Activated gamma-delta T cell treated with Interleukin-2 at 50 U/mL for 16 hours (primary cell): ENCODE data around the gene ATF2.
"Not testable (repeated sequence)": the region's sequence is repeated elsewhere in the genome, so short reads cannot be mapped to it uniquely, and the experiment has no call there.

Experiments used
- DNase-seq: peaks from one replicate; pipeline ENCODE4 v3.0.0-alpha.2; 2020

The ATF2 gene

GRCh38 chr2:175158894-175159293 lies 9.1 kb downstream of the ATF2 start:
- DNase-seq, result no peak

GRCh38 chr2:175156534-175156933 lies 11.5 kb downstream of the ATF2 start:
- DNase-seq, result no peak

GRCh38 chr2:175154661-175155082 lies 13.3 kb downstream of the ATF2 start:
- DNase-seq, result no peak

GRCh38 chr2:175152242-175152641 lies 15.8 kb downstream of the ATF2 start:
- no peak for DNase-seq

- DNase-seq, result no peak
These were observed 16.2 kb downstream of the ATF2 start for GRCh38 chr2:175151791-175152190.

- no peak for DNase-seq
These were observed 20.8 kb downstream of the ATF2 start for GRCh38 chr2:175147186-175147585.

- DNase-seq, result no peak
These were observed 24.3 kb downstream of the ATF2 start for GRCh38 chr2:175143678-175144077.

- DNase-seq, result no peak
These were observed 24.8 kb downstream of the ATF2 start for GRCh38 chr2:175143191-175143590.

GRCh38 chr2:175140332-175140731 lies 27.7 kb downstream of the ATF2 start:
- no peak for DNase-seq

- no peak for DNase-seq
These were observed 30.2 kb downstream of the ATF2 start for GRCh38 chr2:175137793-175138192.

- no peak for DNase-seq
These were observed 31.4 kb downstream of the ATF2 start for GRCh38 chr2:175136334-175137215.

GRCh38 chr2:175135862-175136261 lies 32.1 kb downstream of the ATF2 start:
- DNase-seq, result no peak

GRCh38 chr2:175135177-175135576 lies 32.8 kb downstream of the ATF2 start:
- DNase-seq, result no peak

- DNase-seq, result no peak
These were observed 36.8 kb downstream of the ATF2 start for GRCh38 chr2:175131252-175131651.

GRCh38 chr2:175126661-175127060 lies 41.3 kb downstream of the ATF2 start:
- DNase-seq, result no peak

- DNase-seq, result no peak
These were observed 44.7 kb downstream of the ATF2 start for GRCh38 chr2:175123254-175123653.

GRCh38 chr2:175111200-175111657 lies 56.8 kb downstream of the ATF2 start:
- DNase-seq, result no peak

- not testable (repeated sequence) for DNase-seq
These were observed 59.9 kb downstream of the ATF2 start for GRCh38 chr2:175108091-175108490.

- no peak for DNase-seq
These were observed 60.9 kb downstream of the ATF2 start for GRCh38 chr2:175107146-175107545.

- DNase-seq, result no peak
These were observed 64.8 kb downstream of the ATF2 start for GRCh38 chr2:175103191-175103590.

- no peak for DNase-seq
These were observed 66.5 kb downstream of the ATF2 start for GRCh38 chr2:175101514-175101913.

- DNase-seq, result no peak
These were observed 70.7 kb downstream of the ATF2 start for GRCh38 chr2:175097297-175097696.

- not testable (repeated sequence) for DNase-seq
These were observed 83.9 kb downstream of the ATF2 start for GRCh38 chr2:175084117-175084516.

GRCh38 chr2:175080479-175080878 lies 87.5 kb downstream of the ATF2 start:
- no peak for DNase-seq

- no peak for DNase-seq
These were observed 91.7 kb downstream of the ATF2 start for GRCh38 chr2:175076272-175076671.
